ENCODE measurements around the gene BLNK.
"Not testable (repeated sequence)": the region's sequence is repeated elsewhere in the genome, so short reads cannot be mapped to it uniquely, and the experiment has no call there.

Gene BLNK

GRCh38 chr10:96271016-96271815 lies at the start of gene BLNK:
Gene BLNK (minus strand): TSS chr10:96271569. CDS start chr10:96271398, 171 bp downstream.
- Histone ChIP-seq H3K9me3 (ENCODE audit: control insufficient read depth in 2 of 2, low read length in 2 of 2) (no peaks in the 10 kb centered on the region), H3K4me3 (ENCODE audit: low read length in 2 of 2) (peak within 1 kb of the TSS; percentile 3 to 44), H3K36me3 (ENCODE audit: control insufficient read depth in 2 of 2, insufficient read depth in 2 of 2, low read length in 2 of 2) (no peaks in the 10 kb centered on the region), H3K27ac (ENCODE audit: low read length) (no peak within 1 kb of the TSS), H3K4me1 (ENCODE audit: control insufficient read depth, insufficient read depth, low read length) (peaks cover 6% of the 10 kb centered on the region), H3K9ac (ENCODE audit: low read length in 2 of 2) (peak within 1 kb of the TSS in 1 of 2 donors; percentile 7), H3K27me3 (ENCODE audit: control insufficient read depth in 1 of 2, insufficient read depth in 2 of 2, low read length in 2 of 2) (no peaks in the 10 kb centered on the region)

- Histone ChIP-seq H3K36me3 (ENCODE audit: control insufficient read depth in 2 of 2, insufficient read depth in 2 of 2, low read length in 2 of 2) (no peaks in the 10 kb centered on the region), H3K9ac (ENCODE audit: low read length in 2 of 2) (no peak overlapping the region), H3K4me3 (ENCODE audit: low read length in 2 of 2) (no peak overlapping the region), H3K9me3 (ENCODE audit: control insufficient read depth in 2 of 2, low read length in 2 of 2) (no peaks in the 10 kb centered on the region), H3K27me3 (ENCODE audit: control insufficient read depth in 1 of 2, insufficient read depth in 2 of 2, low read length in 2 of 2) (peaks cover 0 to 8% of the 10 kb centered on the region in 2 donors), H3K4me1 (ENCODE audit: control insufficient read depth, insufficient read depth, low read length) (no peaks in the 10 kb centered on the region), H3K27ac (ENCODE audit: low read length) (no peak overlapping the region)
These were observed 48.5 kb upstream of the BLNK start for GRCh38 chr10:96319754-96320474.

- H3K27ac ChIP-seq (ENCODE audit: low read length) = no peak overlapping the region
These were observed 45.9 kb upstream of the BLNK start for GRCh38 chr10:96317067-96317833.

GRCh38 chr10:96313344-96313743 lies 42.0 kb upstream of the BLNK start:
- no peak overlapping the region for H3K4me3 ChIP-seq (ENCODE audit: low read length in 2 of 2)
- peaks cover 0 to 2% of the 10 kb centered on the region in 2 donors for H3K27me3 ChIP-seq (ENCODE audit: control insufficient read depth in 1 of 2, insufficient read depth in 2 of 2, low read length in 2 of 2)
- H3K27ac ChIP-seq (ENCODE audit: low read length) = no peak overlapping the region
- peaks cover 8% of the 10 kb centered on the region for H3K4me1 ChIP-seq (ENCODE audit: control insufficient read depth, insufficient read depth, low read length)
- no peak overlapping the region for H3K9ac ChIP-seq (ENCODE audit: low read length in 2 of 2)
- no peaks in the 10 kb centered on the region for H3K36me3 ChIP-seq (ENCODE audit: control insufficient read depth in 2 of 2, insufficient read depth in 2 of 2, low read length in 2 of 2)
- no peaks in the 10 kb centered on the region for H3K9me3 ChIP-seq (ENCODE audit: control insufficient read depth in 2 of 2, low read length in 2 of 2)

More at GRCh38 chr10:96317067-96317833, 45.9 kb upstream of the BLNK start:
- Histone ChIP-seq H3K9me3 (ENCODE audit: control insufficient read depth in 2 of 2, low read length in 2 of 2) (no peaks in the 10 kb centered on the region), H3K4me3 (ENCODE audit: low read length in 2 of 2) (no peak overlapping the region), H3K36me3 (ENCODE audit: control insufficient read depth in 2 of 2, insufficient read depth in 2 of 2, low read length in 2 of 2) (no peaks in the 10 kb centered on the region), H3K4me1 (ENCODE audit: control insufficient read depth, insufficient read depth, low read length) (no peaks in the 10 kb centered on the region), H3K27me3 (ENCODE audit: control insufficient read depth in 1 of 2, insufficient read depth in 2 of 2, low read length in 2 of 2) (peaks cover 0 to 2% of the 10 kb centered on the region in 2 donors), H3K9ac (ENCODE audit: low read length in 2 of 2) (no peak overlapping the region)

- Histone ChIP-seq H3K4me1 (ENCODE audit: control insufficient read depth, insufficient read depth, low read length) (peaks cover 8% of the 10 kb centered on the region), H3K27ac (ENCODE audit: low read length) (no peak overlapping the region), H3K9ac (ENCODE audit: low read length in 2 of 2) (no peak overlapping the region), H3K9me3 (ENCODE audit: control insufficient read depth in 2 of 2, low read length in 2 of 2) (no peaks in the 10 kb centered on the region), H3K36me3 (ENCODE audit: control insufficient read depth in 2 of 2, insufficient read depth in 2 of 2, low read length in 2 of 2) (no peaks in the 10 kb centered on the region), H3K4me3 (ENCODE audit: low read length in 2 of 2) (no peak overlapping the region), H3K27me3 (ENCODE audit: control insufficient read depth in 1 of 2, insufficient read depth in 2 of 2, low read length in 2 of 2) (no peaks in the 10 kb centered on the region)
These were observed 39.9 kb upstream of the BLNK start for GRCh38 chr10:96311180-96311715.

GRCh38 chr10:96310321-96310669 lies 38.9 kb upstream of the BLNK start:
- H3K27ac ChIP-seq (ENCODE audit: low read length) = peak overlapping the region; percentile 53

GRCh38 chr10:96309628-96310320 lies 38.4 kb upstream of the BLNK start:
- H3K4me3 ChIP-seq (ENCODE audit: low read length in 2 of 2) = no peak overlapping the region
- H3K27ac ChIP-seq (ENCODE audit: low read length) = peak overlapping the region; percentile 53
- H3K9ac ChIP-seq (ENCODE audit: low read length in 2 of 2) = no peak overlapping the region
- H3K4me1 ChIP-seq (ENCODE audit: control insufficient read depth, insufficient read depth, low read length) = peaks cover 8% of the 10 kb centered on the region
- H3K9me3 ChIP-seq (ENCODE audit: control insufficient read depth in 2 of 2, low read length in 2 of 2) = no peaks in the 10 kb centered on the region
- H3K36me3 ChIP-seq (ENCODE audit: control insufficient read depth in 2 of 2, insufficient read depth in 2 of 2, low read length in 2 of 2) = no peaks in the 10 kb centered on the region
- H3K27me3 ChIP-seq (ENCODE audit: control insufficient read depth in 1 of 2, insufficient read depth in 2 of 2, low read length in 2 of 2) = no peaks in the 10 kb centered on the region

More at GRCh38 chr10:96310321-96310669, 38.9 kb upstream of the BLNK start:
- no peak overlapping the region for H3K9ac ChIP-seq (ENCODE audit: low read length in 2 of 2)
- no peaks in the 10 kb centered on the region for H3K9me3 ChIP-seq (ENCODE audit: control insufficient read depth in 2 of 2, low read length in 2 of 2)
- no peaks in the 10 kb centered on the region for H3K36me3 ChIP-seq (ENCODE audit: control insufficient read depth in 2 of 2, insufficient read depth in 2 of 2, low read length in 2 of 2)
- H3K4me3 ChIP-seq (ENCODE audit: low read length in 2 of 2) = no peak overlapping the region
- H3K27me3 ChIP-seq (ENCODE audit: control insufficient read depth in 1 of 2, insufficient read depth in 2 of 2, low read length in 2 of 2) = no peaks in the 10 kb centered on the region
- H3K4me1 ChIP-seq (ENCODE audit: control insufficient read depth, insufficient read depth, low read length) = peaks cover 8% of the 10 kb centered on the region

GRCh38 chr10:96308854-96309253 lies 37.5 kb upstream of the BLNK start:
- H3K9me3 ChIP-seq (ENCODE audit: control insufficient read depth in 2 of 2, low read length in 2 of 2); H3K4me1 ChIP-seq (ENCODE audit: control insufficient read depth, insufficient read depth, low read length); H3K27me3 ChIP-seq (ENCODE audit: control insufficient read depth in 1 of 2, insufficient read depth in 2 of 2, low read length in 2 of 2); H3K4me3 ChIP-seq (ENCODE audit: low read length in 2 of 2); H3K9ac ChIP-seq (ENCODE audit: low read length in 2 of 2); H3K27ac ChIP-seq (ENCODE audit: low read length); H3K36me3 ChIP-seq (ENCODE audit: control insufficient read depth in 2 of 2, insufficient read depth in 2 of 2, low read length in 2 of 2): not testable (repeated sequence)

- no peak overlapping the region for H3K4me3 ChIP-seq (ENCODE audit: low read length in 2 of 2)
- no peaks in the 10 kb centered on the region for H3K9me3 ChIP-seq (ENCODE audit: control insufficient read depth in 2 of 2, low read length in 2 of 2)
- H3K4me1 ChIP-seq (ENCODE audit: control insufficient read depth, insufficient read depth, low read length) = peaks cover 8% of the 10 kb centered on the region
- H3K27me3 ChIP-seq (ENCODE audit: control insufficient read depth in 1 of 2, insufficient read depth in 2 of 2, low read length in 2 of 2) = peaks cover 0 to 2% of the 10 kb centered on the region in 2 donors
- no peak overlapping the region for H3K9ac ChIP-seq (ENCODE audit: low read length in 2 of 2)
- no peak overlapping the region for H3K27ac ChIP-seq (ENCODE audit: low read length)
- no peaks in the 10 kb centered on the region for H3K36me3 ChIP-seq (ENCODE audit: control insufficient read depth in 2 of 2, insufficient read depth in 2 of 2, low read length in 2 of 2)
These were observed 35.1 kb upstream of the BLNK start for GRCh38 chr10:96306516-96306915.

GRCh38 chr10:96305019-96305418 lies 33.6 kb upstream of the BLNK start:
- Histone ChIP-seq H3K9ac (ENCODE audit: low read length in 2 of 2) (no peak overlapping the region), H3K27ac (ENCODE audit: low read length) (no peak overlapping the region), H3K9me3 (ENCODE audit: control insufficient read depth in 2 of 2, low read length in 2 of 2) (no peaks in the 10 kb centered on the region), H3K27me3 (ENCODE audit: control insufficient read depth in 1 of 2, insufficient read depth in 2 of 2, low read length in 2 of 2) (peaks cover 0 to 2% of the 10 kb centered on the region in 2 donors), H3K36me3 (ENCODE audit: control insufficient read depth in 2 of 2, insufficient read depth in 2 of 2, low read length in 2 of 2) (no peaks in the 10 kb centered on the region), H3K4me3 (ENCODE audit: low read length in 2 of 2) (no peak overlapping the region), H3K4me1 (ENCODE audit: control insufficient read depth, insufficient read depth, low read length) (peaks cover 5% of the 10 kb centered on the region)

Data from stomach smooth muscle (tissue), 2 donors.